SU-DHL-6 (cell line): Measurements from ENCODE around the gene TNRC6B.

Experiments
- CTCF ChIP-seq: fragments of 200-600 bp; sonication (generic); IDR thresholded peaks from one replicate; pipeline ENCODE4 v1.5.1; 2017; ENCODE audit warnings: antibody characterized with exemption, mild to moderate bottlenecking, low read length, moderate library complexity; ENCODE audit not compliant: insufficient read depth, poor library complexity, severe bottlenecking
- EZH2phosphoT487 ChIP-seq: fragments of 200-600 bp; sonication (generic), shearing (Covaris generic); conservative IDR thresholded peaks from 2 replicates; pipeline ENCODE4 v1.6.1; 2018; ENCODE audit warnings: mild to moderate bottlenecking, antibody characterized with exemption, low read length, moderate library complexity, mixed read lengths

- TF ChIP-seq CTCF (no peak), EZH2phosphoT487 (no peak)
These were observed 143.0 kb downstream of the TNRC6B start for GRCh38 chr22:40320687-40321086.
